Muscle of arm (tissue), 12 donors: ENCODE results near the gene KLHDC8A. TPM values are rescaled to one million over a fixed set of nuclear protein-coding genes. Genes with fewer than 3 reads are reported as not detected.

Experiments
- DNase-seq: peaks from one replicate; pipeline ENCODE4 v3.0.0-alpha.2; 2013
- polyA plus RNA-seq, 12 donors: library from polyadenylated mRNA; unstranded; fragments of 120-200 nt; gene quantifications; one replicate each; pipeline ENCODE4 v1.2.1, GENCODE V29; 2013; ENCODE audit not compliant: insufficient read length in 12 of 12

Gene KLHDC8A
- polyA plus RNA-seq, 12 donors: 0.17 to 1.0 (median 0.38) TPM; not detected in 2

DNA sequence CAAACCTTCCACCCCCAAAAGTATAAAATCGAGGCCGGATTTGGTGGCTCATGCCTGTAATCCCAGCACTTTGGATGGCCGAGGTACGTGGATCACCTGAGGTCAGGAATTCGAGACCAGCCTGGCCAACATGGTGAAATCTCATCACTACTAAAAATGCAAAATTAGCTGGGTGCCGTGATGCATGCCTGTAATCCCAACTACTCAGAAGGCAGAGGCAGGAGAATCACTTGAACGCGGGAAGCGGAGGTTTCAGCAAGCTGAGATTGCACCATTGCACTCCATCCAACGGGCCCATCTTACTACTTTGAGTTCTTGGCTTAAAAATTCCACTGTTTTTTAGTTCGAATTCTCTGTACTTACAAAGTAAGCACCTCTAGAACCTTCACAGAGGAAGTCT lies 11.0 kb downstream of the KLHDC8A start:
- no peak for DNase-seq

- no peak for DNase-seq
These were observed 12.4 kb downstream of the KLHDC8A start for GRCh38 chr1:205344066-205344928.

DNA sequence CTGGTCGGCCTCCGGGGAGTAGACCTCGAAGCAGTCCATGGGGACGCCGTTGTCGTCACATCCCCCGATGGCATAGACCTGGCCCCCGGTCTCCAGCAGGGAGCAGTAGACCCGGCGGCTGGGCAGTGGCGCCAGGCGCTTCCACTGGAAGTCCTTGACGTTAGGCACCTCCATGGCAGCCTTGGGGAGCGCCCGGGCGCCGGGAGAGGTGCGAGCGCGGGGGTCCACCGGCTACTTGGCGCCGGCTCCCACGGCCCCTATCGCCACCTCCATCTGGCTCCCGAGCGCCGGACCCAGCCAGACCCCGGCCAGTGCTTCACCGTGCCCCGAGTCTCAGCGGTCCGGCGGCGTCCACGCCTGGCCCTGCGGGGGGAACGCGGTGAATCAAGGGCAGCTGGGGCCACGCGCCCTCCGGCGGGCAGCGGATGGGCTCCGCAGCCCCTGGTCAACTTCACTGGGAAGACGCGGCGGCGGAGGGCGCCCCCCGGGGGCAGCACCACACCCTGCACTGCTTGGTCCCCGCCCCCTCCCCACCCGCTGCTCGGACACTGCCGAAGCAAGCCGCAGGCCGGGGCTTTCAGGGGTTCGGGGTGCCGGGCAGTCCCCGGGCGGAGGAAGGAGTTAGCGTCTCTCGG lies 13.2 kb downstream of the KLHDC8A start:
- DNase-seq: no peak

DNA sequence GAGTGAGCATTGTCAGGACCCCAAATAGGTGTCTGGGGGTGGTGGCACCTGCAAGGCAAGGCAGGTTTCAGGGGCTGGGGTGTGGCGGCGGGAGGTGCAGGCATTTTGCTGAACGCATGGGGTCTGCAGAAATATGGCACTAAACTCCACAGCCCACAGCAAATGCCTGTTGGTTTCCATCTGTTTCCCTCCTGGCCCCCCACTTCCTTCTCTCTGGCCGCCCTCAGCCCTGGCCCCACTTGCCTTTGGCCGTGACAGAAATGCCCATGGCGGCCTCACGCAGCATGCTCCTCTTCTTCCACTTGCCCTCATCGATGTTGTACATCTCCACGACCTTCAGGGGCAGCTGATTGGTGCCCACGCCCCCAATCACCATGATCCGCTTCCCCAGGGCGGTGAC lies 13.7 kb downstream of the KLHDC8A start:
- DNase-seq: no peak

DNA sequence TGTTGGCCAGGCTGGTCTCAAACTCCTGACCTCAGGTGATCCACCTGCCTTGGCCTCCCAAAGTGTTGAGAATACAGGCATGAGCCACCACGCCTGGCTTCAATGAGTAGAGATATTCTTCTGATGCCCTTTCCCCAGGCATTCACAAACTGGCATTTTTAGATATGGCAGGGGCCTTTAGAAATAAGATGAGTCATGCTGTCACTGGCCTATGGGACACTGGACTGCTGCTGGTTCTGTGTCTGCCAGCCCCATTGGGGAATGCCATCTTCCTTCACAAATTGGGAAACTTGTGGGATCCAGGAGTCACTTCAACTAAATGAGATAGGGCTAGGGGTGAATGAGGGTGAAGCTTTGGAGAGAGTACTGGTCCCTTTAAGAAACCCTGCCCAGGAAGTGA lies 16.0 kb downstream of the KLHDC8A start:
- DNase-seq: no peak

GRCh38 chr1:205339717-205340116 lies 17.0 kb downstream of the KLHDC8A start:
- no peak for DNase-seq

- no peak for DNase-seq
These were observed 17.5 kb downstream of the KLHDC8A start for GRCh38 chr1:205339197-205339702.

DNA sequence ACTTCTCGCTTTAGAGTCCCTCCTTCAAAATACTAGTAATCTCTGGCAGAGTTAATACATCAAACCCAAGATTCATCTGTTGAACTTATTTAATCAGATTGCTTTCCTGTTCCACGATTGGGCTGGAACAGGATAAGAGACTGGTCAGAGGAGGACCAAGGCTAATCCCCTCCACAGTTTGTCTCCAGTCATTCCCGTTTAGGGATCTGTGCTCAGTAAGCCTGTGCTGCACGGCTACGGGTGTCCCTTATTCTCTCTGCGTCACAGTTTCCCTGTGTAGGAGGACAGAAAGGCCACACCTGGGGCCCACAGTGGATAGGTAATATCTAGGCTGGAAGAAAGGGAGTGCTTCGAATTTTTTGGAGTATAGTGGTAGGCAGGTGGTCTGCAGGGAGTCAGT lies 18.7 kb downstream of the KLHDC8A start:
- no peak for DNase-seq

- DNase-seq: no peak
These were observed 19.2 kb downstream of the KLHDC8A start for GRCh38 chr1:205337481-205337880.

DNA sequence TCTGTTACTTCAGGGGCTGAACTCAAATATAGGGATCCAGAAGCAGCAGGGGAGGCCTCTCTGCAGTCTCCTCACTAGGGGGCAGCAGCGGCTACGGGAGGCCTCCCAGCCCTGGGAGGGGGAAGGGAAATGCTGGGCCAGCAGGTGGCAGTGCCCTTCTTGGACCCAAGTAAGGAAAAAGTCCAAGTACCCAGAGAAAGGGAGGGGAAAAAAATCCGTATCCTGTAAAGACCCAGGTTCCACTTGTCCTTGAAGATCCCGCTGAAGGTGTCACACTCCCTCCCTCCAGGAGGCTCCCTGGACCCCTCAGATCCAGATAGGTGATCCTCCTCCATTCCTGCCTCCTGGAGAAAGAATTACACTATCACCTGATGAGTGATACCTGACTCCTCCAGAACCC lies 21.0 kb downstream of the KLHDC8A start:
- peak; percentile 46 for DNase-seq

DNA sequence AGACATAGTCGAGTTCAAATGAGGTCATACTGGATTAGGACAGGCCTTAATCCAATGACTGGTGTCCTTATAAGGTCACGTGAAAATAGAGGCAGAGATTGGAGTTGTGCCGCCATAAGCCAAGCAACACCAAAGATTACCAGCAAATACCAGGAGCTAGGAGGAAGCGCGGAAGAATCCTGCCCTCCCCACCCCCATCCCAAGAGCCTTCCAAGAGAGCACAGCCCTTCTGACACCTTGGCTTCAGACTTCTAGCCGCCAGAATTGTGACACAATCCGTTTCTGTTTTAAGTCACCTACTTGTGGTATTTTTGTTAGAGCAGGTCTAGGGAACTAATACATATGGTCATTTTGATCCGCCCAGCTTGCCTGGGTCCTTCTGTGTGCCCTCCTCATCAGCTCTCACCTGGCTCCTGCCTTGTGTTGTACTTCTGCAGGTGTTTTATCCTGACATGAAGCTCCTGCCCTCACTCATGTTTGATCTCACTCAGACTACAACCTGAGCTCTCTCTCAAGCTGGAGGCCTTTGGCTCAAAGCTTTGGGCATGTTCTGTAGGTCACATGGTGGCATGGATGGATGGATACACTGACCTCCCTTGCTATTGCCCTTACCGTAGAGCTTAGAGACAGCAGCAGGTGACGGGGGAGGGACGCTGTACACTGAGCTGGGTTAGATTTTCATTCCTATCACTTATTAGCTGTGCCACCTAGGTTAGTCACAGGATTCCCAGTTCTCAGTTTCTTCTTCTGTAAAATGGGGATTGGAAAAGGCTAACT lies 24.5 kb downstream of the KLHDC8A start:
- DNase-seq: no peak

DNA sequence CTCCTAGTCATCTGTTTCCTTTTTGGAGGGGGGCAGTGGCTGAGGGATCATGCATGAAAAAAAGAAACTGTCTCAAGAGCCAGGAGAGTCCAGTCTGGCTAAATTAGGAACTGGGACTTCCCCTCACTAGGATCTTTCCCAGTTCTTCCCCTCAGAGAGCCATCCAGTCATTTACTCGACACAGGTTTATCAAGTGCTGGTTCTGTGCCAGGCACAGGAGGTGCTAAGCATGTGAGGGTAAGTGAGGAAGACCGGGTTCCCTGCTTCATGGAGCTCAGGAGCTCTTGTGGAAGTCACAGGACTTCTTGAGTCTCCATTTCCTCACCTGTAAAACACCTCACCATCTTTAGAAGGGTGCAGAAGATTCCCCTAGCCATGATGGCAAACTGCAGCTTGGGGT lies 26.6 kb downstream of the KLHDC8A start:
- DNase-seq: no peak

GRCh38 chr1:205329719-205330118 lies 27.0 kb downstream of the KLHDC8A start:
- DNase-seq: no peak

- DNase-seq: no peak
These were observed 28.2 kb downstream of the KLHDC8A start for GRCh38 chr1:205328476-205328875.

DNA sequence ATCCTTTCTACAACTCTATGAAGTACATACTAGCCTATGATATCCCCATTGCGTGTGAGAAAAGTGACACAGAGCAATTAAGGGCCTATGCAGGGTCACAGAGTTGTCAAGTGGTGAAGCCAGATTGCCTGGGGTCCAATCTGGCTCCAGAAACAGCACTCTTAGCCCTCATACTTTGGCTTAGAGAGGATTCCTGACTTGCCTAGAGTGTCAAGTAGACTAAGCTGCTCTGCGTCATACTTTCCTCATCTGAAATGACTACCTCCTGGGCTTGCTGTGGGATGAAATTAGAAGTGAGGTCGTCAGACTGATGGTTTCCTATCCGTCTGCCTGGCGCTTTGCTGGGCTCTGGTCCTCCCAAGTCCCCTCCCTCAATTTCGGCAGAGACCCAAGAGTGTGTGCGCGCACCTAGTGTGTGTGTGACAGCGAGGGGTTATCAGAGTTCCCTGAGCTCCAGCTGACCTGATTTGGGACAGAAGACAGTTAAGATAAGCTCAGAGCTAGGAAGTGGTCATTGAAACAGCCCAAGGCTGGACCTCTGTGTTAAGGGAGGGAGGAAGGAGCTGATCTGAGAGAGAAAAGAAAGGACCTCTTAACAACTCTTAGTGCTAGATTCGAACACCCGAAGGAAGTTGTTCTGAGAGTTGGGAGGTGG lies 29.8 kb downstream of the KLHDC8A start:
- no peak for DNase-seq

DNA sequence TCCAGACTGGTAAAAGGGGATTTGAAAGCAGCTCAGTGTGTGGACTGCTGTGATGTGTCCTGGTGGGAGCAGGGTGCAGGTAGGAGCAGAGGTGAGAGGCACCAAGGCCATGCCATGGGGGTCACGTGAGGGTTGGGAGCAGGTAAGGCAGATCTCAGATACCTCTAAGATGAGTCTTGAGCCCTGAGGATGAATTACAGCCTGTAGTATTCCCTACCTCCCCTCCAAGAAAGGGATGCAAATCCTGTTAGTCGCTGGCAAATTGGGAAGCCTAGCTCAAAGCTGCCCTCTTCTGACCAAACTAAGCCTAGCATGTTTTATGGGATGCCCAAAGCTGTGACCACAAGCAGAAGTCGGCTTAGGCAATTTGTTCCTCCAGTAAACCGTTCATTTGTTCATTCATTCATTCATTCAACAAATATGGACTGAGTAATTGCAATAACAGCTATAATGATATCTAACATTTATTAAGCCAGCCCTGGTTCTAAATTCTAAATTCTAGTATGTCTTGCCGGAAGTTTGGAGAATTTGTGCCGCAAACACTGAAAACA lies 31.3 kb downstream of the KLHDC8A start:
- DNase-seq: peak; percentile 75

DNA sequence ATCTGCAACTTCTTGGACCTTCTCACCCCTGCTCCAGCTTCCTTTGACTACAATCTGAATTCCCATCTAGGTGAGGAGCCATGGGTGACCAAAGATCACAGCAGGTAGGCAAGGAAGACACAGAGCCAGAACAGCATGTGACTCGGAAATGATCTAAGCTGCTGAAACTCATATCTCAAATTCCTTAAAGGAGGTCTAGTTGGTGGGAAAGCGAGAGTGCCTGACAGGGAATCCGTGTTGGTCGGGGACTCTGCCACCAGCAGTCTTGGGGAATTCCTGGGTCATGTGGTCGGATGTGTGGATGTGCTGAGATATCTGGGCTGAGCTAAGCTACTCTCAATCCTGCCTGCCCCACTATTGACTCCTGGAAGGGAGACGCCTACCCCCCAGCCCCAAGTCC lies 31.9 kb downstream of the KLHDC8A start:
- DNase-seq: no peak

DNA sequence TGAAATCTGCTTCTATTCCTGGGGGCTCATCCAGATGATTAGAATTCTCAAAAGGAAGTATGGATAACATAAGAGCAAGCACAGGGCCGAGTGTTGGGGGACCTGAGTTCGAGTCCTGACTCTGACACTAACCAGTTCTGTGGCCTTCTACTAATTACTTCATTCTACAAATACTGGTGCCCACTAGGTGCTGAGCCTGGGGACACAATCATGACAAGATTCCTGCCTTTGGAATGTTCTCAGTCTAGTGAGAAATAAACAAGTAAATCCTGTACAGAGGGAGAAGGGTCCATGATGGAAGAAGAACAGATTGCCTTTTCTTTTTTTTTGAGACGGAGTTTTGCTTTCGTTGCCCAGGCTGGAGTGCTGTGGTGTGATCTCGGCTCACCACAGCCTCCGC lies 32.9 kb downstream of the KLHDC8A start:
- no peak for DNase-seq

DNA sequence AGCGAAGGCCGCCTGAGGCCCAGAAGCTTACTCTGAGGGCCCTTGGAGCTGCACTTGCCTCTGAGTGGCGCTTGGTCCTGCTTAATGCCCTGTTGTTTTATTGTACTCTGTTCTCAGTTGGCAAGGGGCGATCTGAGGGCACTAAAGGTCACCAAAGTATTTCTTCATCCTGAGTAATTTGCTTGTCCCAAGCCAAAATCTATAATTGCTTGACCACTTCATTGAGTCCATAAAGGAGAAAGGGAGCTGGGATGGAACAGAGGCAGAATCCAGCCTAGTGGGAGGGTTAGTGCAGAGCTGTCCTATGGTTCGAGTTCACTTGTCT lies 34.8 kb downstream of the KLHDC8A start:
- DNase-seq: no peak

DNA sequence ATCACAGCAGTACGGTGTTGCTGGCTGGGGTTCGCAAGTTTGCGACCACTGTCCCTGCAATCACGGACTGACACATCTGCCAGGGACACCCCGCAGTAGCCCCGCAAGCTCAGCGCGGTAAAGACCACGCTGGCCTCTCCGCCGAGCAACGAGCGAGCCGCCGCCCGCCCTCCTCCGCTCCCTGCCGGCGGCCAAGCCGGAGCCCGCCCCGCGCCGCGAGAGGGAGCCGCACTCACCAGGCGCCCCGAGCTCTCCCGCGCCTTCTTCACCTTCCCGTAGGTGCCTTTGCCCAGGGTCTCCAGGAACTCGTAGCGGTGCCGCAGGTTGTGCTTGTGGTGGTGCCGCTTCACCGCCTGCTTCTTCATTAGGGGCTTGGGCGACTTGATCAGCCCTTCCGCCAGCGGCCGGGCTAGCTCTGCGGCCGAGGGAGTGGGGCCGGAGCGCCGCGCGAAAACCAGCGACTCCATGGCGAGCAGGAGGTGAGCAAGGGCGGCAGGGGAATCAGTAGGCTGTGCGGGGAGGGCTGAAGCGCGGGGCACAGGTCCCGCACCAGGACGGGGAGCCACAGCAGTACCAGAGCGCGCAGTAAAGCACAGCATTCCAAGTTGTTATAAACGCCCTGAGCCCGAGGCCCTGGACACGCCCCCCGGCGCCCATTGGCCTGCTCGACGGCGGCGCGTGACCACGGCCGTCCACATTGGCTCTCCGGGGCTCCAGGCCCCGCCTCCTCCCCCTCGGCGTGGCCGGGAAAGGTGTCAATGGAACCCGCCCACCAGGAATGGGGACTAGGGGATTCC lies 35.4 kb downstream of the KLHDC8A start, which contains the start of gene NUAK2:
TSS of gene NUAK2 (minus strand) at position 584 of the 797 bp plus-strand sequence. CDS start at position 467, 117 bp downstream.
- DNase-seq: peak; percentile 71
